ENCODE results near the gene SCUBE3. TPM values are rescaled to one million over a fixed set of nuclear protein-coding genes. Genes with fewer than 3 reads are reported as not detected.
A peak's percentile ranks its signal among the peaks of the same experiment; 100 is the strongest.

Gene SCUBE3
- total RNA-seq, 4 donors from 2014 or later, result 1.5 to 8.8 (median 5.6) TPM

- WGBS, result 90% methylated on average over 2 of the region's 2 CpGs
- peaks cover 26 to 60% (median 45%) of the 10 kb centered on the region in 4 donors for H3K4me1 ChIP-seq
- H3K4me3 ChIP-seq, result no peak overlapping the region
- no peak overlapping the region for H3K27ac ChIP-seq (replicated peaks in 1 of 4)
- H3K36me3 ChIP-seq, result peaks cover 5 to 40% (median 31%) of the 10 kb centered on the region in 4 donors
- intact Hi-C loops (cut with DNase I), result loop anchor here (10.0 kb wide), 1 partner anchor 263 kb away; no protein-coding TSS in a partner anchor
- DNase-seq (ENCODE audit: extremely low spot score), result no peak
- no peaks in the 10 kb centered on the region for H3K27me3 ChIP-seq
- no peak for TF ChIP-seq EP300 (IDR thresholded peaks at IDR 0.05)
- TF ChIP-seq CTCF (IDR thresholded peaks at IDR 0.05), result no peak
- TF ChIP-seq POLR2AphosphoS5 (IDR thresholded peaks at IDR 0.05), result no peak
- TF ChIP-seq POLR2A (IDR thresholded peaks at IDR 0.05; ENCODE audit: low read depth), result no peak
- H3K9me3 ChIP-seq, result no peaks in the 10 kb centered on the region
Observed at GRCh38 chr6:35247642-35248231, 34.0 kb downstream of the SCUBE3 start.

GRCh38 chr6:35248300-35248699 is 34.5 kb downstream of the SCUBE3 start:
- H3K27ac ChIP-seq (replicated peaks in 1 of 4), result peak overlapping the region in 2 of 4 donors; percentile 16 to 51
- DNase-seq (ENCODE audit: extremely low spot score), result no peak
- intact Hi-C loops (cut with DNase I), result loop anchor here (10.0 kb wide), 1 partner anchor 263 kb away; no protein-coding TSS in a partner anchor
- H3K9me3 ChIP-seq, result no peaks in the 10 kb centered on the region
- TF ChIP-seq EP300 (IDR thresholded peaks at IDR 0.05) (no peak), POLR2AphosphoS5 (IDR thresholded peaks at IDR 0.05) (no peak), POLR2A (IDR thresholded peaks at IDR 0.05; ENCODE audit: low read depth) (no peak)
- no peaks in the 10 kb centered on the region for H3K27me3 ChIP-seq
- H3K36me3 ChIP-seq, result peaks cover 5 to 35% (median 28%) of the 10 kb centered on the region in 4 donors
- H3K4me3 ChIP-seq, result no peak overlapping the region
- 58% methylated on average over 3 of the region's 3 CpGs for WGBS
- H3K4me1 ChIP-seq, result peaks cover 26 to 65% (median 50%) of the 10 kb centered on the region in 4 donors

- Histone ChIP-seq H3K36me3 (peaks cover 5 to 28% (median 23%) of the 10 kb centered on the region in 4 donors), H3K9me3 (no peaks in the 10 kb centered on the region), H3K4me1 (peaks cover 26 to 69% (median 56%) of the 10 kb centered on the region in 4 donors), H3K27ac (replicated peaks in 1 of 4) (peak overlapping the region in 2 of 4 donors; percentile 20 to 51), H3K4me3 (no peak overlapping the region), H3K27me3 (no peaks in the 10 kb centered on the region)
- TF ChIP-seq EP300 (IDR thresholded peaks at IDR 0.05) (no peak), POLR2AphosphoS5 (IDR thresholded peaks at IDR 0.05) (no peak), POLR2A (IDR thresholded peaks at IDR 0.05; ENCODE audit: low read depth) (no peak), CTCF (IDR thresholded peaks at IDR 0.05) (no peak)
- 71% methylated on average over 3 of the region's 3 CpGs for WGBS
- DNase-seq (ENCODE audit: extremely low spot score), result no peak
- intact Hi-C loops (cut with DNase I), result loop anchor here (10.0 kb wide), 1 partner anchor 264 kb away; no protein-coding TSS in a partner anchor
Observed at GRCh38 chr6:35248965-35249364, 35.2 kb downstream of the SCUBE3 start.

- H3K27ac ChIP-seq (replicated peaks in 1 of 4), result no peak overlapping the region
- H3K9me3 ChIP-seq, result no peaks in the 10 kb centered on the region
- intact Hi-C loops (cut with DNase I), result no loop called here
- WGBS, result 100% methylated on average over 3 of the region's 3 CpGs
- H3K27me3 ChIP-seq, result no peaks in the 10 kb centered on the region
- H3K36me3 ChIP-seq, result no peaks in the 10 kb centered on the region
- DNase-seq (ENCODE audit: extremely low spot score), result no peak
- H3K4me1 ChIP-seq, result peaks cover 26 to 76% (median 73%) of the 10 kb centered on the region in 4 donors
- H3K4me3 ChIP-seq, result no peak overlapping the region
- no peak for TF ChIP-seq POLR2AphosphoS5 (IDR thresholded peaks at IDR 0.05)
- no peak for TF ChIP-seq POLR2A (IDR thresholded peaks at IDR 0.05; ENCODE audit: low read depth)
Observed at GRCh38 chr6:35251949-35252348, 38.2 kb downstream of the SCUBE3 start.

GRCh38 chr6:35253249-35253648 is 39.5 kb downstream of the SCUBE3 start:
- H3K4me1 ChIP-seq, result peaks cover 28 to 81% (median 79%) of the 10 kb centered on the region in 4 donors
- DNase-seq (ENCODE audit: extremely low spot score), result no peak
- no peaks in the 10 kb centered on the region for H3K36me3 ChIP-seq
- no peaks in the 10 kb centered on the region for H3K9me3 ChIP-seq
- H3K27me3 ChIP-seq, result no peaks in the 10 kb centered on the region
- no peak overlapping the region for H3K27ac ChIP-seq (replicated peaks in 1 of 4)
- H3K4me3 ChIP-seq, result no peak overlapping the region
- TF ChIP-seq POLR2AphosphoS5 (IDR thresholded peaks at IDR 0.05), result no peak
- TF ChIP-seq EP300 (IDR thresholded peaks at IDR 0.05), result no peak
- TF ChIP-seq CTCF (IDR thresholded peaks at IDR 0.05), result no peak
- TF ChIP-seq POLR2A (IDR thresholded peaks at IDR 0.05; ENCODE audit: low read depth), result no peak
- intact Hi-C loops (cut with DNase I), result no loop called here
- WGBS, result 73% methylated on average over 1 of the region's 1 CpG

Data from esophagus muscularis mucosa (tissue), 4 donors.